A549 treated with GW870086 at 1 μM for 4 hours (cell line): Measurements from ENCODE around the gene NME8. TPM values are rescaled to one million over a fixed set of nuclear protein-coding genes. Genes with fewer than 3 reads are reported as not detected.

ENCODE experiments used
- total RNA-seq: library from RNA; stranded (reverse); fragments of 200-300 nt; extraction: Qiagen RNA extraction; gene quantifications from 5 replicates; pipeline ENCODE4 v1.2.3, GENCODE V29; 2022; ENCODE audit warnings: low read depth

Gene NME8
- total RNA-seq, result not detected in 5 replicates

GRCh38 chr7:37848297-37848696 is at the start of gene NME8:
NME8 (plus strand) TSS chr7:37848597; CDS start chr7:37850267, 1,670 bp downstream.

GRCh38 chr7:37916673-37917660 is 68.6 kb downstream of the NME8 start, which contains the start of gene SFRP4:
SFRP4 (minus strand) TSS chr7:37916817; CDS start chr7:37916537, 280 bp downstream.

GRCh38 chr7:37920305-37920848 is 72.0 kb downstream of the NME8 start, which contains the start of gene EPDR1:
EPDR1 (plus strand) TSS chr7:37920640; CDS start chr7:37920940, 300 bp downstream.

Other genes starting within 250 kb of the NME8 start
- gene GPR141, start 164.8 kb upstream of the NME8 start, total RNA-seq, result not detected in 5 replicates
- 2.6 to 4.1 TPM (median 3.8 TPM) in 5 replicates for gene SFRP4, start 68.2 kb downstream of the NME8 start, total RNA-seq
- 66.1 to 81.5 TPM (median 77.3 TPM) in 5 replicates for gene EPDR1, start 72.0 kb downstream of the NME8 start, total RNA-seq